Right lobe of liver (tissue), 4 donors: ENCODE results near the gene CRYBA4.

Source experiments
- POLR2A ChIP-seq: fragments of 450-650 bp; IDR thresholded peaks from one replicate; pipeline ENCODE4 v1.6.1; 2017; ENCODE audit warnings: antibody characterized with exemption, mild to moderate bottlenecking
- TF ChIP-seq, protein P1 (sequence below), 4 donors: fragments of 200-600 bp in 3 of 4; fragments of 450-650 bp in 1 of 4; IDR thresholded peaks; one replicate each; pipeline versions ENCODE4 v1.5.1 to v1.8.0; 2016 to 2022; ENCODE audit warnings: antibody characterized with exemption in 4 of 4, mild to moderate bottlenecking in 2 of 4
- donor health status: DM: no; HTN: no; CAD: no.
- donor health status: DM: no; HTN: no; CAD: no.
- donor health status: DM: no; HTN: yes; CAD: no.

DNA sequence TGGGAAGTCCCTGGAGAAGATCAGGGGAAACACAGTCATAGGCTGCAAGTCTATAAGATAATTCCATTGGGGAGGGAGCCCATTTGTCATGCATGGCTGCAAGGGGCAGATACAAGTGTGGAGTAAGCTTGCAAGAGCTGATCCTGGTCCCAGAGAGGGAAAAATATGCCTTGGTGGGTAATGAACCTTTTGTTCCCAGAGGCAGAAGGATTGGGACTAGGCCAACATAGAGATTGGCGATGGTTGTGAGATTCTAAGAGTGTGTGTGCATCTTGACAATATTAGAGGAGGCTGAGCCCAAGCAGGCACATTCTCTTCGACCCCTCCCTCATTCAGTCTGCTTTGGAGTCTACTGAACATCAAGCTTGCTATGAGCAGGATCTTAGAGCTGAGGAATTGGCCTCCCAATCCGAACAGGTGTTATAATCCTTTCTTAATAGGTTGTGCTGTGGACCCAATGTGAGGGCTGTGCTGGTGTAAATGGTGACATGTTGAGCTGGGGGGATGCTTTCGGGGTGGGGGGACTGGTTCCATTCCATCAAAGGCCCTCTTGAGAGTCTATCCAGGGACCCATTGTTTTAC is 54.0 kb downstream of the CRYBA4 start:
- TF ChIP-seq, protein P1, sequence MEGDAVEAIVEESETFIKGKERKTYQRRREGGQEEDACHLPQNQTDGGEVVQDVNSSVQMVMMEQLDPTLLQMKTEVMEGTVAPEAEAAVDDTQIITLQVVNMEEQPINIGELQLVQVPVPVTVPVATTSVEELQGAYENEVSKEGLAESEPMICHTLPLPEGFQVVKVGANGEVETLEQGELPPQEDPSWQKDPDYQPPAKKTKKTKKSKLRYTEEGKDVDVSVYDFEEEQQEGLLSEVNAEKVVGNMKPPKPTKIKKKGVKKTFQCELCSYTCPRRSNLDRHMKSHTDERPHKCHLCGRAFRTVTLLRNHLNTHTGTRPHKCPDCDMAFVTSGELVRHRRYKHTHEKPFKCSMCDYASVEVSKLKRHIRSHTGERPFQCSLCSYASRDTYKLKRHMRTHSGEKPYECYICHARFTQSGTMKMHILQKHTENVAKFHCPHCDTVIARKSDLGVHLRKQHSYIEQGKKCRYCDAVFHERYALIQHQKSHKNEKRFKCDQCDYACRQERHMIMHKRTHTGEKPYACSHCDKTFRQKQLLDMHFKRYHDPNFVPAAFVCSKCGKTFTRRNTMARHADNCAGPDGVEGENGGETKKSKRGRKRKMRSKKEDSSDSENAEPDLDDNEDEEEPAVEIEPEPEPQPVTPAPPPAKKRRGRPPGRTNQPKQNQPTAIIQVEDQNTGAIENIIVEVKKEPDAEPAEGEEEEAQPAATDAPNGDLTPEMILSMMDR (IDR thresholded peaks at IDR 0.05) = no peak
- TF ChIP-seq POLR2A = no peak
